ENCODE data around the gene HECTD2. TPM values are rescaled to one million over a fixed set of nuclear protein-coding genes. Genes with fewer than 3 reads are reported as not detected.

The HECTD2 gene
- total and polyA plus RNA-seq, 2 of the 8 experiments (the other 6 are each of a cell fraction or from before 2014, with no cell fraction given), result 5.7 to 11.9 TPM

DNA sequence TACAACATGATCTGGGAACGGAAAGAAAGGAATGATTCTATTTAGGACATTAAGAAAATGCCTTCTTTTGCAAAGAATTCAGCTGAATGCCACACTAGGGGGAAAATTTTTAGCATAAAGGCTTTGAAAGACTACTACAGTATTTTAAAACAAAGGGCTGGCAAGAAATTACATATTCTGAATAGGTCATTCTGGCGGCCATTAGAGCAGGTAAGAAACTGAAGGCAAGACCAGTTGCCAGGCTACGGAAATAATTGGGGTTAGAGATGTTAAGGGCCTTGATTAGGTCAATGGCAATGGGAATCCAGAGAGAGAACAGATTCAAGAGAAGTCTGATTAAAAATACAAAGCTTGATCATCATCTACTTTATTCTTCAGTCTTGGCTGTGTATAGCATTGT, 3.8 kb upstream of the HECTD2 start:
- Histone ChIP-seq H3K23ac (ENCODE audit: insufficient read length) (no peak overlapping the region), H3K23me2 (ENCODE audit: low read depth, low read length) (peaks cover 10% of the 10 kb centered on the region; the same call in 1 of the 2 replicates), H3K27me3 (replicated peaks in 1 of 4; ENCODE audit: control insufficient read depth in 3 of 4, extremely low read depth in 1 of 4, insufficient read depth in 3 of 4, low read length in 3 of 4) (no peaks in the 10 kb centered on the region; a peak in 1 of 7 replicates), H2AFZ (ENCODE audit: low read length) (no peak overlapping the region), H3K79me1 (ENCODE audit: low read depth, low read length) (no peaks in the 10 kb centered on the region), H2BK20ac (ENCODE audit: low read length) (no peak overlapping the region), H4K5ac (ENCODE audit: insufficient read length, low read depth, low read length) (no peak overlapping the region), H3K4me2 (ENCODE audit: insufficient read depth in 1 of 2, low read depth in 2 of 2, low read length in 2 of 2) (peak overlapping the region in 1 of 2 experiments; percentile 1; a peak in 1 of 4 replicates), H3K4ac (replicated peaks; ENCODE audit: insufficient read length, low read depth, low read length) (no peak overlapping the region), H4K91ac (replicated peaks; ENCODE audit: insufficient read length, low read length) (no peak overlapping the region), H3K79me2 (ENCODE audit: control insufficient read depth in 1 of 2, insufficient read depth in 2 of 2, low read length in 2 of 2) (peaks cover 0 to 6% of the 10 kb centered on the region in 2 experiments; a peak in 2 of 4 replicates), H3K9me3 (ENCODE audit: insufficient read depth in 2 of 2, low read depth in 1 of 2, low read length in 1 of 2) (no peaks in the 10 kb centered on the region), H3K4me3 (ENCODE audit: extremely low read depth in 1 of 4, insufficient read depth in 2 of 4, low read depth in 3 of 4, low read length in 4 of 4) (no peak overlapping the region; a peak in 1 of 8 replicates), H3K56ac (replicated peaks; ENCODE audit: insufficient read length, low read depth, low read length) (no peak overlapping the region), H3K27ac (ENCODE audit: low read depth, low read length) (no peak overlapping the region), H4K20me1 (replicated peaks in 1 of 2; ENCODE audit: control insufficient read depth in 1 of 2, insufficient read depth in 2 of 2, low read length in 2 of 2) (no peaks in the 10 kb centered on the region), H4K8ac (ENCODE audit: extremely low read depth, insufficient read depth, low read length) (no peak overlapping the region), H3K14ac (ENCODE audit: insufficient read length) (no peak overlapping the region), H2BK5ac (ENCODE audit: low read depth, low read length) (no peak overlapping the region), H2BK15ac (ENCODE audit: low read length) (no peak overlapping the region), H3K18ac (ENCODE audit: extremely low read depth, low read length) (no peak overlapping the region), H3K36me3 (ENCODE audit: control insufficient read depth in 2 of 4, insufficient read depth in 4 of 4, low read length in 3 of 4) (no peaks in the 10 kb centered on the region), H2AK5ac (ENCODE audit: low read depth, low read length) (no peak overlapping the region), H3K9ac (replicated peaks in 1 of 4; ENCODE audit: extremely low read depth in 1 of 4, low read depth in 3 of 4, low read length in 3 of 4) (no peak overlapping the region), H2BK120ac (replicated peaks; ENCODE audit: low read depth, low read length) (no peak overlapping the region), H2BK12ac (ENCODE audit: low read depth, low read length) (no peak overlapping the region), H3K4me1 (replicated peaks in 1 of 4; ENCODE audit: control insufficient read depth in 3 of 4, insufficient read depth in 4 of 4, low read length in 3 of 4) (peaks cover 0 to 4% (median 2%) of the 10 kb centered on the region in 4 experiments; a peak in 3 of 7 replicates)
- DNase-seq (ENCODE audit: low read depth in 1 of 2, low spot score in 2 of 2) (no peak), FAIRE-seq (no peak)
- 48% methylated on average over 3 of the region's 3 CpGs; no CpG with 5 or more reads in 1 of the 2 experiments for WGBS, 2 experiments (ENCODE audit: extremely low coverage in 1 of 2, insufficient coverage in 1 of 2, insufficient read length in 1 of 2, insufficient replicate concordance in 2 of 2, low coverage in 1 of 2, low lambda C conversion rate in 2 of 2, missing lambda C conversion rate in 1 of 2)
- ChIA-PET CTCF (ENCODE audit: partially characterized antibody) (interaction anchor here (1.8 to 3.2 kb wide), 4 partner anchors 11 to 108 kb away, joined by 5 to 9 read pairs (median 6); no protein-coding TSS in a partner anchor), POLR2A (ENCODE audit: partially characterized antibody) (no interaction called here)
- peak; percentile 81 for TF ChIP-seq YY1 (IDR thresholded peaks at IDR 0.05; ENCODE audit: low read depth, low read length)
- no peak for TF ChIP-seq USF2 (IDR thresholded peaks at IDR 0.05; ENCODE audit: low read length)
- no peak for TF ChIP-seq TAF7 (optimal IDR thresholded peaks at IDR 0.05; ENCODE audit: borderline replicate concordance, low read depth, low read length)
- no peak for TF ChIP-seq PHF8 (conservative IDR thresholded peaks at IDR 0.05; ENCODE audit: low read depth, low read length)

All from H1 (cell line).